Upper lobe of right lung (tissue), 1 donor: ENCODE measurements around the gene GNAO1. TPM values are rescaled to one million over a fixed set of nuclear protein-coding genes. Genes with fewer than 3 reads are reported as not detected.

ENCODE experiments used
- ATAC-seq: fragments of 200-7000 bp; cut with Tn5 transposase; one replicate; pipeline ENCODE4 v1.9.1; 2020; ENCODE audit warnings: mild to moderate bottlenecking, moderate library complexity
- DNase-seq: peaks from one replicate; pipeline ENCODE4 v3.0.0-alpha.2; 2020
- H3K27ac ChIP-seq: fragments of 200-600 bp; one replicate; pipeline ENCODE4 v1.8.0; 2022
- H3K27me3 ChIP-seq: fragments of 200-600 bp; one replicate; pipeline ENCODE4 v1.8.0; 2022; ENCODE audit warnings: mild to moderate bottlenecking
- H3K36me3 ChIP-seq: fragments of 200-600 bp; one replicate; pipeline ENCODE4 v1.8.0; 2022
- H3K4me1 ChIP-seq: fragments of 200-600 bp; one replicate; pipeline ENCODE4 v1.8.0; 2022
- H3K4me3 ChIP-seq: fragments of 200-600 bp; one replicate; pipeline ENCODE4 v1.8.0; 2022; ENCODE audit warnings: mild to moderate bottlenecking
- H3K9me3 ChIP-seq: fragments of 200-600 bp; one replicate; pipeline ENCODE4 v1.8.0; 2022
- CTCF ChIP-seq: fragments of 200-600 bp; IDR thresholded peaks from one replicate; pipeline ENCODE4 v1.8.0; 2022; ENCODE audit warnings: antibody characterized with exemption
- intact Hi-C: fragments of 100-400 bp; cut with DNase I; formaldehyde crosslinking; loops from one replicate; pipeline ENCODE4 v1.11.0; 2022
- total RNA-seq: library from RNA; stranded (reverse); fragmentation: NEBNext Ultra II Directional; extraction: Animal tissue kit (Norgen Biotek cat#: 25700); gene quantifications from one replicate; pipeline ENCODE4 v1.2.1, GENCODE V29; 2021
- donor health status: DM: no; HTN: yes; CAD: no; lungs with severe emphysema.

The GNAO1 gene
- total RNA-seq, 1 donor from 2014 or later, result 1.8 TPM

GRCh38 chr16:56382459-56382858 lies 191.2 kb downstream of the GNAO1 start:
- intact Hi-C loops, result no loop called here

GRCh38 chr16:56382901-56383355 lies 191.6 kb downstream of the GNAO1 start:
- ATAC-seq, result no peak
- Histone ChIP-seq H3K27ac (no peak overlapping the region), H3K4me3 (no peak overlapping the region), H3K9me3 (peaks cover 3% of the 10 kb centered on the region), H3K4me1 (no peaks in the 10 kb centered on the region), H3K27me3 (no peaks in the 10 kb centered on the region), H3K36me3 (peaks cover 74% of the 10 kb centered on the region)
- DNase-seq, result no peak
- intact Hi-C loops, result no loop called here
- TF ChIP-seq CTCF, result no peak

More at GRCh38 chr16:56382459-56382858, 191.2 kb downstream of the GNAO1 start:
- Histone ChIP-seq H3K36me3 (peaks cover 69% of the 10 kb centered on the region), H3K9me3 (peaks cover 3% of the 10 kb centered on the region), H3K27me3 (no peaks in the 10 kb centered on the region), H3K4me1 (no peaks in the 10 kb centered on the region), H3K27ac (no peak overlapping the region), H3K4me3 (no peak overlapping the region)
- no peak for TF ChIP-seq CTCF
- no peak for ATAC-seq
- DNase-seq, result no peak

- Histone ChIP-seq H3K27me3 (no peaks in the 10 kb centered on the region), H3K4me1 (no peaks in the 10 kb centered on the region), H3K9me3 (peaks cover 3% of the 10 kb centered on the region), H3K4me3 (no peak overlapping the region), H3K27ac (no peak overlapping the region), H3K36me3 (peaks cover 87% of the 10 kb centered on the region)
- no peak for DNase-seq
- ATAC-seq, result no peak
- TF ChIP-seq CTCF, result no peak
- intact Hi-C loops, result no loop called here
Observed at GRCh38 chr16:56384074-56384721, 192.9 kb downstream of the GNAO1 start.

GRCh38 chr16:56387396-56387795 lies 196.1 kb downstream of the GNAO1 start:
- H3K4me1 ChIP-seq, result no peaks in the 10 kb centered on the region
- no peak overlapping the region for H3K4me3 ChIP-seq
- intact Hi-C loops, result no loop called here
- H3K27me3 ChIP-seq, result no peaks in the 10 kb centered on the region
- no peaks in the 10 kb centered on the region for H3K9me3 ChIP-seq
- DNase-seq (no peak), ATAC-seq (no peak)
- peaks cover 92% of the 10 kb centered on the region for H3K36me3 ChIP-seq
- TF ChIP-seq CTCF, result no peak
- no peak overlapping the region for H3K27ac ChIP-seq

GRCh38 chr16:56388209-56388608 lies 196.9 kb downstream of the GNAO1 start:
- ATAC-seq (no peak), DNase-seq (no peak)
- H3K27ac ChIP-seq, result no peak overlapping the region
- H3K4me1 ChIP-seq, result no peaks in the 10 kb centered on the region
- intact Hi-C loops, result no loop called here
- no peak overlapping the region for H3K4me3 ChIP-seq
- peaks cover 92% of the 10 kb centered on the region for H3K36me3 ChIP-seq
- TF ChIP-seq CTCF, result no peak
- H3K9me3 ChIP-seq, result no peaks in the 10 kb centered on the region
- no peaks in the 10 kb centered on the region for H3K27me3 ChIP-seq
